ENCODE measurements around the gene RNPS1. TPM values are rescaled to one million over a fixed set of nuclear protein-coding genes. Genes with fewer than 3 reads are reported as not detected.

The RNPS1 gene
- total and polyA plus RNA-seq, 2 donors (not counting 3 experiments of a cell fraction or from before 2014, with no cell fraction given) = 206 to 209 TPM

DNA sequence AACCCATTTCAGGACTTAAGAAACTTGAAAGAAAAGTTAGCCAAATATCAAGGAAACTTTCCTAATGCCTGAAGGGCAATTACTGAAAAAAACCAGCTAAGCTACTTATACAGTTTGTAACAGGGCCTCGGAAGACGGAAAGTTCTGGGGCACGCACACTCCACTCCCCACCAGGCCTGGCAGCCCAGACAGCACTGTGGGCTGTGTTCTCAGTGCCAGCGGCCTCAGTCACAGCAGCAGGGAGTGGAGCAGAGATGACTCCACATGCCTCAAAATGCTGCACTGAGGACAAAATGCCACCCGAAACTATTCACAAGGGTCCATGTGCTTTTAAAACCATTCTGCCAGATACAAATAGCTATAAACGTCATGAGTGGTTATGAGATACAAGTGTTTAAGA is 10.2 kb downstream of the RNPS1 start:
- Histone ChIP-seq H3K4me1 (ENCODE audit: control insufficient read depth, extremely low read depth, insufficient read depth, low read length) (no peaks in the 10 kb centered on the region), H3K4me2 (ENCODE audit: insufficient read depth, low read length) (no peak overlapping the region), H3K36me3 (ENCODE audit: control insufficient read depth in 2 of 2, extremely low read depth in 1 of 2, insufficient read depth in 2 of 2, low read length in 2 of 2) (peaks cover 41 to 47% of the 10 kb centered on the region in 2 experiments), H3K79me2 (ENCODE audit: control insufficient read depth, insufficient read depth, low read length) (peaks cover 36% of the 10 kb centered on the region), H3K27ac (ENCODE audit: insufficient read depth, low read depth, low read length) (no peak overlapping the region), H3K27me3 (ENCODE audit: control insufficient read depth in 2 of 2, insufficient read depth in 2 of 2, low read length in 2 of 2) (no peaks in the 10 kb centered on the region), H3K9me1 (replicated peaks; ENCODE audit: control insufficient read depth, extremely low read depth, insufficient read depth, low read length) (no peaks in the 10 kb centered on the region), H3K9ac (replicated peaks; ENCODE audit: extremely low read depth, insufficient read depth, low read length) (no peak overlapping the region), H3K4me3 (replicated peaks in 1 of 3; ENCODE audit: insufficient read depth in 1 of 3, low read depth in 1 of 3, low read length in 3 of 3) (no peak overlapping the region), H3K9me3 (replicated peaks; ENCODE audit: control insufficient read depth, insufficient read depth, low read length) (no peaks in the 10 kb centered on the region), H4K20me1 (replicated peaks; ENCODE audit: control insufficient read depth, extremely low read depth, insufficient read depth, low read length) (no peaks in the 10 kb centered on the region), H2AFZ (ENCODE audit: low read depth, low read length) (no peak overlapping the region)
- TF ChIP-seq, protein P1, sequence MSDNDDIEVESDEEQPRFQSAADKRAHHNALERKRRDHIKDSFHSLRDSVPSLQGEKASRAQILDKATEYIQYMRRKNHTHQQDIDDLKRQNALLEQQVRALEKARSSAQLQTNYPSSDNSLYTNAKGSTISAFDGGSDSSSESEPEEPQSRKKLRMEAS (IDR thresholded peaks at IDR 0.05; ENCODE audit: insufficient read depth, insufficient read length) = no peak
- TF ChIP-seq POLR2AphosphoS5 (IDR thresholded peaks at IDR 0.05; ENCODE audit: insufficient read depth, low read depth, low read length) (no peak), GATA2 (IDR thresholded peaks at IDR 0.05; ENCODE audit: insufficient read depth, insufficient read length, low read depth, low read length) (no peak), MYC (IDR thresholded peaks at IDR 0.05; ENCODE audit: low read depth, low read length) (no peak), FOS (IDR thresholded peaks at IDR 0.05; ENCODE audit: borderline replicate concordance, insufficient read depth, low read length) (no peak), JUN (IDR thresholded peaks at IDR 0.05; ENCODE audit: borderline replicate concordance, insufficient read depth, insufficient read length, low read depth) (no peak), EZH2 (IDR thresholded peaks at IDR 0.05; ENCODE audit: borderline replicate concordance, low read depth, low read length, severe bottlenecking) (no peak), POLR2A (IDR thresholded peaks at IDR 0.05; ENCODE audit: low read depth, low read length) (no peak)
- TF ChIP-seq, protein P2, sequence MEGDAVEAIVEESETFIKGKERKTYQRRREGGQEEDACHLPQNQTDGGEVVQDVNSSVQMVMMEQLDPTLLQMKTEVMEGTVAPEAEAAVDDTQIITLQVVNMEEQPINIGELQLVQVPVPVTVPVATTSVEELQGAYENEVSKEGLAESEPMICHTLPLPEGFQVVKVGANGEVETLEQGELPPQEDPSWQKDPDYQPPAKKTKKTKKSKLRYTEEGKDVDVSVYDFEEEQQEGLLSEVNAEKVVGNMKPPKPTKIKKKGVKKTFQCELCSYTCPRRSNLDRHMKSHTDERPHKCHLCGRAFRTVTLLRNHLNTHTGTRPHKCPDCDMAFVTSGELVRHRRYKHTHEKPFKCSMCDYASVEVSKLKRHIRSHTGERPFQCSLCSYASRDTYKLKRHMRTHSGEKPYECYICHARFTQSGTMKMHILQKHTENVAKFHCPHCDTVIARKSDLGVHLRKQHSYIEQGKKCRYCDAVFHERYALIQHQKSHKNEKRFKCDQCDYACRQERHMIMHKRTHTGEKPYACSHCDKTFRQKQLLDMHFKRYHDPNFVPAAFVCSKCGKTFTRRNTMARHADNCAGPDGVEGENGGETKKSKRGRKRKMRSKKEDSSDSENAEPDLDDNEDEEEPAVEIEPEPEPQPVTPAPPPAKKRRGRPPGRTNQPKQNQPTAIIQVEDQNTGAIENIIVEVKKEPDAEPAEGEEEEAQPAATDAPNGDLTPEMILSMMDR (IDR thresholded peaks at IDR 0.05; ENCODE audit: extremely low read depth in 1 of 2, insufficient read depth in 1 of 2, low read depth in 1 of 2, low read length in 2 of 2) = no peak
- FAIRE-seq = no peak
- POLR2A ChIA-PET = no interaction called here
- BruUV-seq (replicated peaks) = no TSS peak
- intact Hi-C loops (cut with micrococcal nuclease) = no loop called here
- CTCF ChIA-PET = no interaction called here
- dilution Hi-C loops (cut with MboI; ENCODE audit: extremely low pct_ligation_motif_present, low sequenced_read_pairs) = no loop called here
- no peak for DNase-seq (ENCODE audit: low read depth, low spot score)

Data from endothelial cell of umbilical vein (primary cell).